Activated CD4-positive, alpha-beta T cell treated with anti-CD3 and anti-CD28 coated beads for 4 hours (primary cell): ENCODE data around the gene CELF4.

Experiments used
- DNase-seq, 2 donors: peaks; one replicate each; pipeline ENCODE4 v3.0.0-alpha.2; 2020

CELF4 gene

GRCh38 chr18:37403788-37404187 is 161.8 kb downstream of the CELF4 start:
- no peak for DNase-seq

GRCh38 chr18:37403100-37403781 is 162.4 kb downstream of the CELF4 start:
- no peak for DNase-seq

- DNase-seq, result no peak
These were observed 162.9 kb downstream of the CELF4 start for GRCh38 chr18:37402735-37403099.

- DNase-seq, result no peak
These were observed 164.8 kb downstream of the CELF4 start for GRCh38 chr18:37400802-37401201.

GRCh38 chr18:37398248-37398920 is 167.2 kb downstream of the CELF4 start:
- no peak for DNase-seq

- DNase-seq, result no peak
These were observed 167.8 kb downstream of the CELF4 start for GRCh38 chr18:37397814-37398213.

- no peak for DNase-seq
These were observed 168.5 kb downstream of the CELF4 start for GRCh38 chr18:37396971-37397720.

GRCh38 chr18:37395631-37396030 is 170.0 kb downstream of the CELF4 start:
- DNase-seq, result no peak

GRCh38 chr18:37395138-37395537 is 170.5 kb downstream of the CELF4 start:
- no peak for DNase-seq

GRCh38 chr18:37394610-37394965 is 171.0 kb downstream of the CELF4 start:
- no peak for DNase-seq

- DNase-seq, result no peak
These were observed 171.5 kb downstream of the CELF4 start for GRCh38 chr18:37393945-37394609.

- no peak for DNase-seq
These were observed 172.3 kb downstream of the CELF4 start for GRCh38 chr18:37393221-37393827.

GRCh38 chr18:37392648-37393047 is 172.9 kb downstream of the CELF4 start:
- no peak for DNase-seq

GRCh38 chr18:37391698-37392548 is 173.7 kb downstream of the CELF4 start:
- no peak for DNase-seq

GRCh38 chr18:37391156-37391555 is 174.4 kb downstream of the CELF4 start:
- no peak for DNase-seq

GRCh38 chr18:37390687-37391086 is 174.9 kb downstream of the CELF4 start:
- DNase-seq, result no peak

- no peak for DNase-seq
These were observed 175.8 kb downstream of the CELF4 start for GRCh38 chr18:37389684-37390368.

GRCh38 chr18:37389041-37389440 is 176.6 kb downstream of the CELF4 start:
- no peak for DNase-seq

- no peak for DNase-seq
These were observed 177.2 kb downstream of the CELF4 start for GRCh38 chr18:37388413-37388812.

GRCh38 chr18:37385846-37386778 is 179.5 kb downstream of the CELF4 start:
- no peak for DNase-seq
